ENCODE measurements around the gene HIF3A. TPM values are rescaled to one million over a fixed set of nuclear protein-coding genes. Genes with fewer than 3 reads are reported as not detected.

HIF3A gene
- total and polyA plus RNA-seq, 9 of the 15 experiments (the other 6 are each of a cell fraction or from before 2014, with no cell fraction given), result 0.29 TPM; not detected in 8

DNA sequence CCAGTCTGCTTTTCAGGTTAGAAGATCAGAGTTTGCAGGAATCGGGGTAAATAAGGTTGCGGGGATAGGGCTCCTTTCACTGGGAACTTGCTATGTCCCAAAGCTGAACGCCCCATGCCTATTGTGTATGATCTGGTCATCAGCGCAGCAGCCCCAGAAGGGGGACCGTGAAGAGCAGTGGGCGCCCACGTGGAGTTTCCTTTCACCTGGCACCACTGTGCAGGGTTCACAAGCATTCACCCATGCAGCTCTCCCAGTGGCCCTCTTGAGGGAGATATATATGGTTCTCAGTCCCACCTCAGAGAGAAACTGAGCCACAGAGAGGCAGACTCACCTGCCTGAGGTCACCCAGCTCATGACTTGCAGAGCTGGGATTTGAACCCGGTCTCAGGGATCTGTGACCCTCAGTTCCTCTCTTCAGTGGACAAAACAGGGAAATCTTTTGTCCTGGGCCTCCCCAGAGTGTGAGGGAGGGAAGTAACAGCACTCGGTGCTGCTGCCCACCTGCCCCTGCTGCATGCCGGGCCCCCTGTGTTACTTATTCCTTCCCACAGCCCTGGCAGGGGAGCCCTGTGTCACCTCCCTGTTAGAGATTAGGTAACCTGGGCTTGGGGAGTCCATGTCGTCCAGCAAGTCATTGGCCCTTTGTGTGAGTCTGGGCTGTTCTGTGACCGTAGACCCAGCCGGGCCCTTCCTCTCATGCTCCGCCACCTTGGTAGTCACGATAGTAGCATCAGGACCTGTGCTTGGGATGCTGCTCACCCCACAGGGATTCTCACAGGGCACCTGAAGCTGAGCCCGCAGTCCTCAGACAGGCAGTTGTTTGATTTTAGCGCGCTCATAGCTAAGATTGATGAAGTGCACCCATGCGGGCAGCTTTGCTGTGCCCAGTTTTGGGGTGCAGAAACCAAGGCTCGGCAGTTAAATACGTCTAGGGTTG lies 78.0 kb downstream of the HIF3A start:
- Histone ChIP-seq H3K4me2 (ENCODE audit: insufficient read depth, low read length) (no peak overlapping the region), H3K27me3 (ENCODE audit: control insufficient read depth in 2 of 2, insufficient read depth in 2 of 2, low read length in 2 of 2) (no peaks in the 10 kb centered on the region), H3K36me3 (ENCODE audit: control insufficient read depth, insufficient read depth, low read length) (peaks cover 86% of the 10 kb centered on the region), H3K9me3 (replicated peaks; ENCODE audit: control insufficient read depth, insufficient read depth, low read depth, low read length) (no peaks in the 10 kb centered on the region), H3K27ac (ENCODE audit: extremely low read depth, low read depth, low read length) (no peak overlapping the region), H4K20me1 (replicated peaks; ENCODE audit: control insufficient read depth, insufficient read depth, low read length) (peaks cover 10% of the 10 kb centered on the region; the same call in 1 of the 2 replicates), H3K79me2 (ENCODE audit: control insufficient read depth, insufficient read depth, low read length) (peaks cover 19% of the 10 kb centered on the region), H3K9me1 (ENCODE audit: control insufficient read depth, insufficient read depth, low read length) (no peaks in the 10 kb centered on the region), H3K9ac (ENCODE audit: insufficient read depth in 1 of 2, low read depth in 2 of 2, low read length in 2 of 2) (no peak overlapping the region), H2AFZ (ENCODE audit: low read depth, low read length) (no peak overlapping the region), H3K4me1 (replicated peaks in 1 of 2; ENCODE audit: control insufficient read depth in 2 of 2, insufficient read depth in 2 of 2, low read length in 2 of 2) (peaks cover 0 to 12% of the 10 kb centered on the region in 2 experiments; a peak in 1 of 5 replicates), H3K4me3 (no peak overlapping the region)
- ATAC-seq, result no peak
- intact Hi-C loops (cut with micrococcal nuclease) (no loop called here), in situ Hi-C loops (cut with MboI) (no loop called here)
- POLR2A ChIA-PET, result interaction anchor here (0.7 to 2.9 kb wide), 2 partner anchors 11 to 1465 kb away, joined by 4 to 10 read pairs; no protein-coding TSS in a partner anchor
- no TSS peak for BruUV-seq (replicated peaks)
- CTCF ChIA-PET (ENCODE audit: low intra/inter-chr PET ratio), result interaction anchor here (0.7 kb wide), 1 partner anchor 13 kb away, joined by 3 read pairs; no protein-coding TSS in a partner anchor
- no peak for FAIRE-seq
- WGBS (ENCODE audit: insufficient coverage, low coverage, missing lambda C conversion rate), result 91% methylated on average over 19 of the region's 21 CpGs
- TF ChIP-seq, protein P1, sequence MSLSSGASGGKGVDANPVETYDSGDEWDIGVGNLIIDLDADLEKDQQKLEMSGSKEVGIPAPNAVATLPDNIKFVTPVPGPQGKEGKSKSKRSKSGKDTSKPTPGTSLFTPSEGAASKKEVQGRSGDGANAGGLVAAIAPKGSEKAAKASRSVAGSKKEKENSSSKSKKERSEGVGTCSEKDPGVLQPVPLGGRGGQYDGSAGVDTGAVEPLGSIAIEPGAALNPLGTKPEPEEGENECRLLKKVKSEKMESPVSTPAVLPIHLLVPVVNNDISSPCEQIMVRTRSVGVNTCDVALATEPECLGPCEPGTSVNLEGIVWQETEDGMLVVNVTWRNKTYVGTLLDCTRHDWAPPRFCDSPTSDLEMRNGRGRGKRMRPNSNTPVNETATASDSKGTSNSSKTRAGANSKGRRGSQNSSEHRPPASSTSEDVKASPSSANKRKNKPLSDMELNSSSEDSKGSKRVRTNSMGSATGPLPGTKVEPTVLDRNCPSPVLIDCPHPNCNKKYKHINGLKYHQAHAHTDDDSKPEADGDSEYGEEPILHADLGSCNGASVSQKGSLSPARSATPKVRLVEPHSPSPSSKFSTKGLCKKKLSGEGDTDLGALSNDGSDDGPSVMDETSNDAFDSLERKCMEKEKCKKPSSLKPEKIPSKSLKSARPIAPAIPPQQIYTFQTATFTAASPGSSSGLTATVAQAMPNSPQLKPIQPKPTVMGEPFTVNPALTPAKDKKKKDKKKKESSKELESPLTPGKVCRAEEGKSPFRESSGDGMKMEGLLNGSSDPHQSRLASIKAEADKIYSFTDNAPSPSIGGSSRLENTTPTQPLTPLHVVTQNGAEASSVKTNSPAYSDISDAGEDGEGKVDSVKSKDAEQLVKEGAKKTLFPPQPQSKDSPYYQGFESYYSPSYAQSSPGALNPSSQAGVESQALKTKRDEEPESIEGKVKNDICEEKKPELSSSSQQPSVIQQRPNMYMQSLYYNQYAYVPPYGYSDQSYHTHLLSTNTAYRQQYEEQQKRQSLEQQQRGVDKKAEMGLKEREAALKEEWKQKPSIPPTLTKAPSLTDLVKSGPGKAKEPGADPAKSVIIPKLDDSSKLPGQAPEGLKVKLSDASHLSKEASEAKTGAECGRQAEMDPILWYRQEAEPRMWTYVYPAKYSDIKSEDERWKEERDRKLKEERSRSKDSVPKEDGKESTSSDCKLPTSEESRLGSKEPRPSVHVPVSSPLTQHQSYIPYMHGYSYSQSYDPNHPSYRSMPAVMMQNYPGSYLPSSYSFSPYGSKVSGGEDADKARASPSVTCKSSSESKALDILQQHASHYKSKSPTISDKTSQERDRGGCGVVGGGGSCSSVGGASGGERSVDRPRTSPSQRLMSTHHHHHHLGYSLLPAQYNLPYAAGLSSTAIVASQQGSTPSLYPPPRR (CRISPR knock-in tag; IDR thresholded peaks at IDR 0.05; ENCODE audit: borderline replicate concordance), result no peak
- no peak for TF ChIP-seq XRCC4 (IDR thresholded peaks at IDR 0.05; ENCODE audit: extremely low read depth, insufficient read depth, insufficient read length)
- TF ChIP-seq ZNF76 (CRISPR knock-in tag; IDR thresholded peaks at IDR 0.05; ENCODE audit: borderline replicate concordance), result no peak
- TF ChIP-seq MTA1 (IDR thresholded peaks at IDR 0.05; ENCODE audit: borderline replicate concordance), result no peak
- TF ChIP-seq COPS2 (conservative IDR thresholded peaks at IDR 0.05), result no peak
- TF ChIP-seq ZNF12 (CRISPR knock-in tag; IDR thresholded peaks at IDR 0.05), result no peak
- no peak for TF ChIP-seq ZNF324 (CRISPR knock-in tag; IDR thresholded peaks at IDR 0.05)
- TF ChIP-seq, protein P2, sequence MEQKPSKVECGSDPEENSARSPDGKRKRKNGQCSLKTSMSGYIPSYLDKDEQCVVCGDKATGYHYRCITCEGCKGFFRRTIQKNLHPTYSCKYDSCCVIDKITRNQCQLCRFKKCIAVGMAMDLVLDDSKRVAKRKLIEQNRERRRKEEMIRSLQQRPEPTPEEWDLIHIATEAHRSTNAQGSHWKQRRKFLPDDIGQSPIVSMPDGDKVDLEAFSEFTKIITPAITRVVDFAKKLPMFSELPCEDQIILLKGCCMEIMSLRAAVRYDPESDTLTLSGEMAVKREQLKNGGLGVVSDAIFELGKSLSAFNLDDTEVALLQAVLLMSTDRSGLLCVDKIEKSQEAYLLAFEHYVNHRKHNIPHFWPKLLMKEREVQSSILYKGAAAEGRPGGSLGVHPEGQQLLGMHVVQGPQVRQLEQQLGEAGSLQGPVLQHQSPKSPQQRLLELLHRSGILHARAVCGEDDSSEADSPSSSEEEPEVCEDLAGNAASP (IDR thresholded peaks at IDR 0.05), result no peak
- TF ChIP-seq FOXK1 (CRISPR knock-in tag; IDR thresholded peaks at IDR 0.05; ENCODE audit: borderline replicate concordance), result no peak
- TF ChIP-seq ZFP30 (CRISPR knock-in tag; IDR thresholded peaks at IDR 0.05; ENCODE audit: borderline replicate concordance), result no peak
- TF ChIP-seq NFYB (IDR thresholded peaks at IDR 0.05; ENCODE audit: extremely low read depth, insufficient read length), result no peak
- DNase-seq (ENCODE audit: extremely low read depth in 1 of 4, low spot score in 3 of 4), result no peak
